ENCODE measurements around the gene ADORA3. TPM values are rescaled to one million over a fixed set of nuclear protein-coding genes. Genes with fewer than 3 reads are reported as not detected.

The ADORA3 gene
- total and polyA plus RNA-seq, 5 experiments from 2014 or later, result 0.62 TPM; not detected in 4

DNA sequence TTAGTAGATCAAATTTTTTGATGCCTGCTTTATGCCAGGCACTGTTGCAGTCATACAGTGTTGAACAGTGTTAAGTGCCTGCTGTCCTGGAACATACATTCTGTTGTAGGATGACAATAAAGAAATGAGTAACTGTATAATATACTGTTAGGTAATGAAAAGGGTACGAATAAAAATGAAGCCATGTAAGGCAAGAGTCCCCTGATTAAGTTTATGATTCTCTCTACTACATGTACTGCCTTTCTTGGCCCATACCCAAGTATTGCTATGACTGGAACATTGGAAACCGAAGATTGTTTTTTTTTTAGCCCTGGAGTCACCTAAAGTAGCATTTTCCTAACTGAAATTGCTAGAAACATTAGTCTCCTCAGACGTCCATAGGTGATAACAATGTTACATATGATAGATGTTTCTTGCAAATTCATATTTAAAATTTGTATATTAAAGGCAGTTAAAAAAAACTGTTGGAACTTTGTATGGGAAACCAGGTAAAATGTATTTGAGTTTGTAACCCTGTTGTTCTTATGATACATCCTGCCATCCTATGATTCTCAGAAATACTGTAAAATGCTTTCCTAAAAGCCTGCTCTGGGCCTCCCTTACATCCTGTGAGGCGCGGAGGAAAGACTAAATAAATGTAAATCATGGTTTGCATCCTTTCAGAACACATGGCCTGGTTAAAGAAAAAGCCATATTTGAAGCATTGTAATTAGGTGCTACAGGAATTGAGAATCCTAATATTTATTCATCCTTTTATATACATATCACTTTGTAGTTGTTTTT, 48.4 kb downstream of the ADORA3 start:
- ATAC-seq, result no peak

DNA sequence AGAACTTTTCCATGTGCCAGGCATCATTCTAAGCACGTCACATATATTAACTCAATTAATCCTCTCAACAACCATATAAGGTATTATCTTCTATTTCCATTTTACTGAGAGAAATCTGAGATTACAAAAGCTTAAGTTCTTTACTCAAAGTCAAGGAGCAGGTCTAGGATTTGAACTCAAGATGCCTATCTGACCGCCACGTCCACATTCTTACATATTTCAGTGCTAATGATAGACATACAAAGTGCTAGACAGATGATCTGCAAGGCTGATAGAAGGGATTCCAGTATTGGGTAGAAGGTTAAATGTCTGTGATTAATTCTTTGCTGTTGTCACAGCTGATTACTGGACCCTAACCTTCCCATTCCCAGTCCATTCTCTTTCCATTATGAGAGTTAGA, 49.7 kb downstream of the ADORA3 start:
- no peak for DNase-seq
- Mint-ChIP-seq H3K9me3 (no peaks in the 10 kb centered on the region), H3K27ac (peak overlapping the region in 5 of 10 donors; percentile 28 to 72 (median 33)), H3K36me3 (peaks cover 14 to 77% (median 22%) of the 10 kb centered on the region in 3 donors), H3K27me3 (no peaks in the 10 kb centered on the region), H3K4me3 (peak overlapping the region in 1 of 10 donors; percentile 2), H3K4me1 (peaks cover 34 to 82% (median 70%) of the 10 kb centered on the region in 4 donors)
- POLR2A ChIA-PET, result no interaction called here
- ATAC-seq, result no peak

More for the DNA sequence above, 48.4 kb downstream of the ADORA3 start:
- Mint-ChIP-seq H3K27ac (peak overlapping the region in 8 of 10 donors; percentile 5 to 60 (median 48)), H3K27me3 (no peaks in the 10 kb centered on the region), H3K4me3 (peak overlapping the region in 1 of 10 donors; percentile 31), H3K4me1 (peaks cover 26 to 69% (median 62%) of the 10 kb centered on the region in 4 donors), H3K36me3 (peaks cover 8 to 86% (median 28%) of the 10 kb centered on the region in 3 donors), H3K9me3 (no peaks in the 10 kb centered on the region)
- POLR2A ChIA-PET, result no interaction called here
- no peak for DNase-seq

DNA sequence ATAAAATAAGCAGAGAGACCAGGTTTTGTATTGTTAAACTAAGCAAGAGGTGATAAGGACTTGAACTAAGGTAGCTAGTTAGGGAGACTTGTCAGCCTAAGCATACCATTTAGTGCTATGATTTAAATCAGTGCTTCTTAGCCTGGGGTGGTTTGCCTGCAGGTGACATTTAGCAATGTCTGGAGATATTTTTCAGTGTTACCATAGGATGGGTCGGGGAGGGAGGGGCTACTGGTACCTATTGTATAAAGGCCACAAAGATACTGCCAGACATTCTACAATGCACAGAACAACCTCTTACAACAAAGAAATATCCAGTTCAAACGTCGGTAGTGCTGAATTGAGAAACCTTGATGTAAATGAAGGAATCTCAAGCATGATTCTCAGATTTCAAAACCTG, 50.9 kb downstream of the ADORA3 start:
- Mint-ChIP-seq H3K9me3 (no peaks in the 10 kb centered on the region), H3K27me3 (no peaks in the 10 kb centered on the region), H3K27ac (peak overlapping the region in 4 of 10 donors; percentile 19 to 100 (median 62)), H3K4me1 (peaks cover 37 to 82% (median 79%) of the 10 kb centered on the region in 4 donors), H3K36me3 (peaks cover 14 to 66% (median 22%) of the 10 kb centered on the region in 3 donors), H3K4me3 (peak overlapping the region in 3 of 10 donors; percentile 24 to 33 (median 31))
- POLR2A ChIA-PET, result interaction anchor here (0.6 to 1.8 kb wide), 3 partner anchors 12 to 56 kb away, joined by 3 to 6 read pairs (median 3); no protein-coding TSS in a partner anchor
- DNase-seq, result no peak
- no peak for ATAC-seq

DNA sequence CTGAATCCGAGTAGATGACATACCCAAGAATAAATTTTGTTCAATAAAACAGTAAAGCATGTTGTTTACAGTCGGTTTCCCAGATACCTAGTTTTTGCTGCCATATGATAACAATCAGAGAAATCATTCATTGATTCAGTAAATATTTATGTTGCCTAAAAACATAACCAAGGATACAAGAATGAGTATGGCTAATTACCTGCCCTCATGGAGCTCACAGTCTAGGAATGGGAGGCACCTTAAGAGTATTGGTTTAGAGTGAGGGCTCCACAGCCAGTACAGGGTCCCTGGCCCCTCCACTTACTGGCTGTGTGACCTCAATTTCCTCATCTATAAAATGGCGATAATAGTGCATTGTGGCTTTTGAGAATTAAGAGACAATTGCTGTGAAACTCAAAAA, 53.2 kb downstream of the ADORA3 start:
- Mint-ChIP-seq H3K36me3 (peaks cover 14 to 59% (median 21%) of the 10 kb centered on the region in 3 donors), H3K4me1 (peaks cover 41 to 89% (median 87%) of the 10 kb centered on the region in 4 donors), H3K27ac (peak overlapping the region; percentile 98 to 100 (median 99)), H3K27me3 (no peaks in the 10 kb centered on the region), H3K4me3 (peak overlapping the region; percentile 94 to 100 (median 100)), H3K9me3 (no peaks in the 10 kb centered on the region)
- POLR2A ChIA-PET, result interaction anchor here (0.8 to 2.5 kb wide), 7 partner anchors 12 to 270 kb away, joined by 3 to 32 read pairs (median 4); no protein-coding TSS in a partner anchor
- ATAC-seq (no peak), DNase-seq (no peak)

DNA sequence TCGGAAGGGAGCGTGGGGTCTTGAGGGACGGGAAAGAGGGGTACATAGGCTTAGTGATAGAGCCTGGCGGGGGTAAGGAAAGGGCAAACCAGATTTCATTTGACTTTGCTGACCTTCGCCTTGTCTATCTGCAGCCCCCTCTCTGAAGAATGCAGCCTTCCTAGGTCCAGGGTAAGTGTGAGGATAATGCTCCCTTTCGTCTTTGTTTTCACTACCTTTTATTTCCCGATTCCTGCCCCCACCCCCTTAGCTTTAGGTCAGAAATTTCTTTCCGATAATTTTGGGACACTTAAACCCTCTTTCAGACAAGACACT, 53.8 kb downstream of the ADORA3 start:
- Mint-ChIP-seq H3K27ac (peak overlapping the region; percentile 98 to 100 (median 99)), H3K36me3 (peaks cover 14 to 59% (median 21%) of the 10 kb centered on the region in 3 donors), H3K4me1 (peaks cover 38 to 89% (median 84%) of the 10 kb centered on the region in 4 donors), H3K27me3 (no peaks in the 10 kb centered on the region), H3K9me3 (no peaks in the 10 kb centered on the region), H3K4me3 (peak overlapping the region; percentile 94 to 100 (median 100))
- ATAC-seq (no peak), DNase-seq (no peak)
- POLR2A ChIA-PET, result interaction anchor here (0.8 to 2.5 kb wide), 11 partner anchors 9 to 270 kb away, joined by 3 to 32 read pairs (median 5); partner anchors contain the start of gene C1orf162

Other genes starting within 250 kb of the ADORA3 start
- not detected for gene CHIA, start 212.8 kb downstream of the ADORA3 start, total RNA-seq
- gene CHIA, start 212.8 kb downstream of the ADORA3 start, polyA plus RNA-seq, result not detected
- gene OVGP1, start 75.9 kb downstream of the ADORA3 start, total RNA-seq, result 1 to 10 TPM; 9.0 to 9.2 TPM
- gene OVGP1, start 75.9 kb downstream of the ADORA3 start, polyA plus RNA-seq, result 1 to 10 TPM in 1 of 3 donors, under 1 TPM in 2; 0.18 to 1.2 (median 0.51) TPM
- gene WDR77, start 54.4 kb downstream of the ADORA3 start, total RNA-seq, result 10 to 100 TPM; 35.4 to 35.9 TPM
- gene WDR77, start 54.4 kb downstream of the ADORA3 start, polyA plus RNA-seq, result 10 to 100 TPM; 36.9 to 44.6 (median 43.9) TPM
- 100 to 1,000 TPM; 105 to 115 TPM for gene ATP5PB, start 54.2 kb downstream of the ADORA3 start, total RNA-seq
- gene ATP5PB, start 54.2 kb downstream of the ADORA3 start, polyA plus RNA-seq, result 100 to 1,000 TPM; 411 to 437 (median 416) TPM
- 10 to 100 TPM; 58.1 to 59.7 TPM for gene C1orf162, start 29.6 kb downstream of the ADORA3 start, total RNA-seq
- gene C1orf162, start 29.6 kb downstream of the ADORA3 start, polyA plus RNA-seq, result 100 to 1,000 TPM; 159 to 250 (median 243) TPM
- not detected for gene TMIGD3, start within 50 bp of the ADORA3 start, total RNA-seq
- not detected for gene TMIGD3, start within 50 bp of the ADORA3 start, polyA plus RNA-seq
- gene RAP1A, start 116.2 kb upstream of the ADORA3 start, total RNA-seq, result 100 to 1,000 TPM; 124 to 130 TPM
- 10 to 100 TPM; 43.4 to 53.9 (median 50.0) TPM for gene RAP1A, start 116.2 kb upstream of the ADORA3 start, polyA plus RNA-seq
- gene INKA2, start 235.8 kb upstream of the ADORA3 start, total RNA-seq, result under 1 TPM; 0.70 to 0.77 TPM
- not detected for gene INKA2, start 235.8 kb upstream of the ADORA3 start, polyA plus RNA-seq

Data from naive thymus-derived CD8-positive, alpha-beta T cell (primary cell).